ENCODE results near the gene BYSL.

DNA sequence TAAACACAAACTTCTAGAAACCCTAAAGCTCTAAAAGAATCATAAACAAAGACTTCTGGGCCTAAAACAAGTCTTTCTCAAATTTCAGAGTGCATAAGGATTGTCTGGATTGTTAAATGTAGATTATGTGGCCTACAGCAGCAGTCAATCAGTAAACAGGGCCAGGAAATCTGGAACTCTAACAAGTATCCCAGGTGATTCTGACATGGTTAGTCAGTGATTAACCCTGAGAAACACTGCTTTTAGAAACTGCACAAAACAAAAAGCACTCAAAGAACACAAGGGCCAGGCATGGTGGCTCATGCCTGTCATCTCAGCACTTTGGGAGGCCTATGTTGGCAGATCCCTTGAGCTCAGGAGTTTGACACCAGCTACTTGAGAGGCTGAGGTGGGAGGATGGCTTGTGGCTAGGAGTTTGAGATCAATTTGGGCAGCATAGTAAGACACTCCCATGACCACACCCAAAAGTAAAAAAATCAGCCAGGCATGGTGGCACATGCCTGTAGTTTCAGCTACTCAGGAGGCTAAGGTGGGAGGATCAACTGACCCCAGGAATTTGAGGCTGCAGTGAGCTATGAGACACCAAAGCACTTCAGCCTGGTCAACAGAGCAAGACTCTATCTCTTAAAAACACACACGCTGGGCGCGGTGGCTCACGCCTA lies 6.3 kb upstream of the BYSL start:
- TF ChIP-seq, protein P1, sequence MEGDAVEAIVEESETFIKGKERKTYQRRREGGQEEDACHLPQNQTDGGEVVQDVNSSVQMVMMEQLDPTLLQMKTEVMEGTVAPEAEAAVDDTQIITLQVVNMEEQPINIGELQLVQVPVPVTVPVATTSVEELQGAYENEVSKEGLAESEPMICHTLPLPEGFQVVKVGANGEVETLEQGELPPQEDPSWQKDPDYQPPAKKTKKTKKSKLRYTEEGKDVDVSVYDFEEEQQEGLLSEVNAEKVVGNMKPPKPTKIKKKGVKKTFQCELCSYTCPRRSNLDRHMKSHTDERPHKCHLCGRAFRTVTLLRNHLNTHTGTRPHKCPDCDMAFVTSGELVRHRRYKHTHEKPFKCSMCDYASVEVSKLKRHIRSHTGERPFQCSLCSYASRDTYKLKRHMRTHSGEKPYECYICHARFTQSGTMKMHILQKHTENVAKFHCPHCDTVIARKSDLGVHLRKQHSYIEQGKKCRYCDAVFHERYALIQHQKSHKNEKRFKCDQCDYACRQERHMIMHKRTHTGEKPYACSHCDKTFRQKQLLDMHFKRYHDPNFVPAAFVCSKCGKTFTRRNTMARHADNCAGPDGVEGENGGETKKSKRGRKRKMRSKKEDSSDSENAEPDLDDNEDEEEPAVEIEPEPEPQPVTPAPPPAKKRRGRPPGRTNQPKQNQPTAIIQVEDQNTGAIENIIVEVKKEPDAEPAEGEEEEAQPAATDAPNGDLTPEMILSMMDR (IDR thresholded peaks at IDR 0.05; ENCODE audit: insufficient read depth, low read length, poor library complexity, severe bottlenecking) = no peak
- no peak for TF ChIP-seq EZH2phosphoT487 (conservative IDR thresholded peaks at IDR 0.05; ENCODE audit: low read length)
